GM12878 (cell line): Measurements from ENCODE around the gene IFIT1. TPM values are rescaled to one million over a fixed set of nuclear protein-coding genes. Genes with fewer than 3 reads are reported as not detected.

ENCODE experiments used
- CEBPB ChIP-seq, 2 experiments: fragments of 150-350 bp in 1 of 2; IDR thresholded peaks; 2 replicates each; pipeline ENCODE4 v1.6.1; 2012 to 2014; ENCODE audit warnings: low read depth in 2 of 2, low read length in 2 of 2, borderline replicate concordance in 1 of 2, inconsistent platforms in 1 of 2
- EED ChIP-seq: sonication (generic); IDR thresholded peaks from 2 replicates; pipeline ENCODE4 v1.6.1; 2016; ENCODE audit warnings: antibody characterized with exemption, low read depth
- KLF5 ChIP-seq: fragments of 450-650 bp; IDR thresholded peaks from 2 replicates; pipeline ENCODE4 v1.6.1; 2014; ENCODE audit warnings: mild to moderate bottlenecking; ENCODE audit not compliant: partially characterized antibody
- MYC ChIP-seq: IDR thresholded peaks from 2 replicates; pipeline ENCODE4 v1.6.1; 2011; ENCODE audit warnings: mild to moderate bottlenecking, low read length, moderate library complexity, inconsistent platforms; ENCODE audit not compliant: insufficient read depth, insufficient replicate concordance, insufficient read length, severe bottlenecking
- SPI1 ChIP-seq: IDR thresholded peaks from 2 replicates; pipeline ENCODE4 v1.6.1; 2011; ENCODE audit warnings: low read depth, mild to moderate bottlenecking, low read length, moderate library complexity, borderline replicate concordance; ENCODE audit not compliant: insufficient read depth
- STAT3 ChIP-seq: IDR thresholded peaks from 2 replicates; pipeline ENCODE4 v1.6.1; 2011; ENCODE audit warnings: low read depth, low read length, improper control_type of control experiment
- TCF7 ChIP-seq: IDR thresholded peaks from 2 replicates; pipeline ENCODE4 v1.6.1; 2014; ENCODE audit warnings: antibody characterized with exemption, borderline replicate concordance
- ZSCAN29 ChIP-seq: fragments of 450-650 bp; IDR thresholded peaks from 2 replicates; pipeline ENCODE4 v1.6.1; 2017; ENCODE audit warnings: mild to moderate bottlenecking, moderate library complexity
- polyA plus RNA-seq, 11 experiments: library from polyadenylated mRNA; depleted of rRNA in 4 of 11; unstranded in 6 of 11; stranded (reverse) in 5 of 11; fragments of >200 nt; fragmentation: Nextera tagmentation in 4 of 11; fragmentation: Illumina TruSeq in 1 of 11; extraction: Ambion mirVana in 4 of 11; extraction: Trizol in 1 of 11; gene quantifications; 1 replicate in 1 of 11; 2 replicates in 10 of 11; pipeline versions ENCODE4 v1.2.1 to v1.2.3, GENCODE V29; 2011 to 2016; ENCODE audit warnings: inconsistent platforms in 2 of 11, missing spikeins in 2 of 11, low read depth in 1 of 11
- total RNA-seq, 4 experiments: library from RNA; depleted of rRNA in 3 of 4; stranded (reverse); fragments of >200 nt in 3 of 4; fragmentation: Illumina TruSeq in 1 of 4; extraction: Trizol in 1 of 4; gene quantifications; 2 replicates each; pipeline versions ENCODE4 v1.2.1 to v1.2.3, GENCODE V29; 2013 to 2021
- TF ChIP-seq, protein P1 (sequence below): fragments of 450-650 bp; formaldehyde crosslinking; IDR thresholded peaks from 2 replicates; pipeline ENCODE4 v1.5.0; 2022; ENCODE audit warnings: mild to moderate bottlenecking, missing genetic modification characterization
- TF ChIP-seq, protein P2 (sequence below): fragments of 450-650 bp; IDR thresholded peaks from 2 replicates; pipeline ENCODE4 v1.6.1; 2016; ENCODE audit warnings: mild to moderate bottlenecking, moderate library complexity, borderline replicate concordance
- TF ChIP-seq, protein P3 (sequence below): fragments of 450-650 bp; IDR thresholded peaks from 2 replicates; pipeline ENCODE4 v1.6.1; 2017; ENCODE audit warnings: antibody characterized with exemption, mild to moderate bottlenecking, moderate library complexity
- TF ChIP-seq, protein P4 (sequence below): fragments of 450-650 bp; formaldehyde crosslinking; IDR thresholded peaks from 2 replicates; pipeline ENCODE4 v1.4.0; 2020; ENCODE audit warnings: mild to moderate bottlenecking, moderate library complexity

Gene IFIT1
- total and polyA plus RNA-seq, 10 of the 15 experiments (the other 5 are each of a cell fraction or from before 2014, with no cell fraction given), result 13.9 to 37.2 (median 22.3) TPM

DNA sequence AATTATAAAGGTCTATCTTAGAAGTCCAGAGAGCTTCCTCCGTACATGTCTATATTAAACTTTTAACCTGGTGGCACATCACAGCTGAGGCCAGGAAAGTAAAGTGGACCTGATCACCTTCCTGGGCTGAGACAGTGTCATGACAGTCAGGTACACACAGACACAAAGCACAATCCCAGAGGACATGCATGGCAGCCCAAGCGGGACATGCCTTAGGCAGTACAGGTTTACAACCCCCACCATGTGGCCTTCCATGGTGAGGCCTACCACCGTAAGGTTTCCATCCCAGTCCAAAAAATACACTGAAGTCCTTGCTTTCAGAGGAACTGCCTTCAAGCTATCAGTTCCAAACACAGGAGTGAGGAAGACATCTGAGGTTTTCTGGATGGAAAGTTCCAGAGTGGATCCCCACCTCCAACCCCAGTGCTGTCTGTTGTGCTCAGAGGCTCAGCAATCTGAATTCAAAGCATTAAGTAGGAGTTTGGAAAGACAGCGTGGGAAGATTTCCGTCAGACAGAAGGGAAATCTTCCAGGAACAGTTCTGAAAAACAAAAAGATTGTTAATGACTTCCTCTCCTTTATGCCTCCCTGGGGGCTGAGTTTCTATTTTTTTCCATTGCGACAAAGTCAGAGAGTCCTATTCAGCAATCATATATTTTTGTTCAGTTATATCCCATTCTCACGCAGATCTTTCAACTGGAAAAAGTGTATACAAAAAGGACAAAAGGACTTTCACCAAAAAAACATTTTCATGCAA, 44.5 kb upstream of the IFIT1 start (continued):
- TF ChIP-seq, protein P1, sequence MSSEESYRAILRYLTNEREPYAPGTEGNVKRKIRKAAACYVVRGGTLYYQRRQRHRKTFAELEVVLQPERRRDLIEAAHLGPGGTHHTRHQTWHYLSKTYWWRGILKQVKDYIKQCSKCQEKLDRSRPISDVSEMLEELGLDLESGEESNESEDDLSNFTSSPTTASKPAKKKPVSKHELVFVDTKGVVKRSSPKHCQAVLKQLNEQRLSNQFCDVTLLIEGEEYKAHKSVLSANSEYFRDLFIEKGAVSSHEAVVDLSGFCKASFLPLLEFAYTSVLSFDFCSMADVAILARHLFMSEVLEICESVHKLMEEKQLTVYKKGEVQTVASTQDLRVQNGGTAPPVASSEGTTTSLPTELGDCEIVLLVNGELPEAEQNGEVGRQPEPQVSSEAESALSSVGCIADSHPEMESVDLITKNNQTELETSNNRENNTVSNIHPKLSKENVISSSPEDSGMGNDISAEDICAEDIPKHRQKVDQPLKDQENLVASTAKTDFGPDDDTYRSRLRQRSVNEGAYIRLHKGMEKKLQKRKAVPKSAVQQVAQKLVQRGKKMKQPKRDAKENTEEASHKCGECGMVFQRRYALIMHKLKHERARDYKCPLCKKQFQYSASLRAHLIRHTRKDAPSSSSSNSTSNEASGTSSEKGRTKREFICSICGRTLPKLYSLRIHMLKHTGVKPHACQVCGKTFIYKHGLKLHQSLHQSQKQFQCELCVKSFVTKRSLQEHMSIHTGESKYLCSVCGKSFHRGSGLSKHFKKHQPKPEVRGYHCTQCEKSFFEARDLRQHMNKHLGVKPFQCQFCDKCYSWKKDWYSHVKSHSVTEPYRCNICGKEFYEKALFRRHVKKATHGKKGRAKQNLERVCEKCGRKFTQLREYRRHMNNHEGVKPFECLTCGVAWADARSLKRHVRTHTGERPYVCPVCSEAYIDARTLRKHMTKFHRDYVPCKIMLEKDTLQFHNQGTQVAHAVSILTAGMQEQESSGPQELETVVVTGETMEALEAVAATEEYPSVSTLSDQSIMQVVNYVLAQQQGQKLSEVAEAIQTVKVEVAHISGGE (CRISPR knock-in tag), result no peak
- TF ChIP-seq STAT3 (no peak), ZSCAN29 (no peak), CEBPB (IDR thresholded peaks at IDR 0.05; ENCODE audit: borderline replicate concordance in 1 of 2, low read depth in 2 of 2, low read length in 2 of 2) (no peak), MYC (no peak), TCF7 (no peak), KLF5 (no peak), SPI1 (0 out of 2 replicates have a peak, but pooled peaks have one; percentile 39), EED (peak; percentile 34; the same call in 1 of the 2 replicates)
- TF ChIP-seq, protein P2, sequence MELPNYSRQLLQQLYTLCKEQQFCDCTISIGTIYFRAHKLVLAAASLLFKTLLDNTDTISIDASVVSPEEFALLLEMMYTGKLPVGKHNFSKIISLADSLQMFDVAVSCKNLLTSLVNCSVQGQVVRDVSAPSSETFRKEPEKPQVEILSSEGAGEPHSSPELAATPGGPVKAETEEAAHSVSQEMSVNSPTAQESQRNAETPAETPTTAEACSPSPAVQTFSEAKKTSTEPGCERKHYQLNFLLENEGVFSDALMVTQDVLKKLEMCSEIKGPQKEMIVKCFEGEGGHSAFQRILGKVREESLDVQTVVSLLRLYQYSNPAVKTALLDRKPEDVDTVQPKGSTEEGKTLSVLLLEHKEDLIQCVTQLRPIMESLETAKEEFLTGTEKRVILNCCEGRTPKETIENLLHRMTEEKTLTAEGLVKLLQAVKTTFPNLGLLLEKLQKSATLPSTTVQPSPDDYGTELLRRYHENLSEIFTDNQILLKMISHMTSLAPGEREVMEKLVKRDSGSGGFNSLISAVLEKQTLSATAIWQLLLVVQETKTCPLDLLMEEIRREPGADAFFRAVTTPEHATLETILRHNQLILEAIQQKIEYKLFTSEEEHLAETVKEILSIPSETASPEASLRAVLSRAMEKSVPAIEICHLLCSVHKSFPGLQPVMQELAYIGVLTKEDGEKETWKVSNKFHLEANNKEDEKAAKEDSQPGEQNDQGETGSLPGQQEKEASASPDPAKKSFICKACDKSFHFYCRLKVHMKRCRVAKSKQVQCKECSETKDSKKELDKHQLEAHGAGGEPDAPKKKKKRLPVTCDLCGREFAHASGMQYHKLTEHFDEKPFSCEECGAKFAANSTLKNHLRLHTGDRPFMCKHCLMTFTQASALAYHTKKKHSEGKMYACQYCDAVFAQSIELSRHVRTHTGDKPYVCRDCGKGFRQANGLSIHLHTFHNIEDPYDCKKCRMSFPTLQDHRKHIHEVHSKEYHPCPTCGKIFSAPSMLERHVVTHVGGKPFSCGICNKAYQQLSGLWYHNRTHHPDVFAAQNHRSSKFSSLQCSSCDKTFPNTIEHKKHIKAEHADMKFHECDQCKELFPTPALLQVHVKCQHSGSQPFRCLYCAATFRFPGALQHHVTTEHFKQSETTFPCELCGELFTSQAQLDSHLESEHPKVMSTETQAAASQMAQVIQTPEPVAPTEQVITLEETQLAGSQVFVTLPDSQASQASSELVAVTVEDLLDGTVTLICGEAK, result no peak
- TF ChIP-seq, protein P3, sequence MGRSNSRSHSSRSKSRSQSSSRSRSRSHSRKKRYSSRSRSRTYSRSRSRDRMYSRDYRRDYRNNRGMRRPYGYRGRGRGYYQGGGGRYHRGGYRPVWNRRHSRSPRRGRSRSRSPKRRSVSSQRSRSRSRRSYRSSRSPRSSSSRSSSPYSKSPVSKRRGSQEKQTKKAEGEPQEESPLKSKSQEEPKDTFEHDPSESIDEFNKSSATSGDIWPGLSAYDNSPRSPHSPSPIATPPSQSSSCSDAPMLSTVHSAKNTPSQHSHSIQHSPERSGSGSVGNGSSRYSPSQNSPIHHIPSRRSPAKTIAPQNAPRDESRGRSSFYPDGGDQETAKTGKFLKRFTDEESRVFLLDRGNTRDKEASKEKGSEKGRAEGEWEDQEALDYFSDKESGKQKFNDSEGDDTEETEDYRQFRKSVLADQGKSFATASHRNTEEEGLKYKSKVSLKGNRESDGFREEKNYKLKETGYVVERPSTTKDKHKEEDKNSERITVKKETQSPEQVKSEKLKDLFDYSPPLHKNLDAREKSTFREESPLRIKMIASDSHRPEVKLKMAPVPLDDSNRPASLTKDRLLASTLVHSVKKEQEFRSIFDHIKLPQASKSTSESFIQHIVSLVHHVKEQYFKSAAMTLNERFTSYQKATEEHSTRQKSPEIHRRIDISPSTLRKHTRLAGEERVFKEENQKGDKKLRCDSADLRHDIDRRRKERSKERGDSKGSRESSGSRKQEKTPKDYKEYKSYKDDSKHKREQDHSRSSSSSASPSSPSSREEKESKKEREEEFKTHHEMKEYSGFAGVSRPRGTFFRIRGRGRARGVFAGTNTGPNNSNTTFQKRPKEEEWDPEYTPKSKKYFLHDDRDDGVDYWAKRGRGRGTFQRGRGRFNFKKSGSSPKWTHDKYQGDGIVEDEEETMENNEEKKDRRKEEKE, result no peak
- TF ChIP-seq, protein P4, sequence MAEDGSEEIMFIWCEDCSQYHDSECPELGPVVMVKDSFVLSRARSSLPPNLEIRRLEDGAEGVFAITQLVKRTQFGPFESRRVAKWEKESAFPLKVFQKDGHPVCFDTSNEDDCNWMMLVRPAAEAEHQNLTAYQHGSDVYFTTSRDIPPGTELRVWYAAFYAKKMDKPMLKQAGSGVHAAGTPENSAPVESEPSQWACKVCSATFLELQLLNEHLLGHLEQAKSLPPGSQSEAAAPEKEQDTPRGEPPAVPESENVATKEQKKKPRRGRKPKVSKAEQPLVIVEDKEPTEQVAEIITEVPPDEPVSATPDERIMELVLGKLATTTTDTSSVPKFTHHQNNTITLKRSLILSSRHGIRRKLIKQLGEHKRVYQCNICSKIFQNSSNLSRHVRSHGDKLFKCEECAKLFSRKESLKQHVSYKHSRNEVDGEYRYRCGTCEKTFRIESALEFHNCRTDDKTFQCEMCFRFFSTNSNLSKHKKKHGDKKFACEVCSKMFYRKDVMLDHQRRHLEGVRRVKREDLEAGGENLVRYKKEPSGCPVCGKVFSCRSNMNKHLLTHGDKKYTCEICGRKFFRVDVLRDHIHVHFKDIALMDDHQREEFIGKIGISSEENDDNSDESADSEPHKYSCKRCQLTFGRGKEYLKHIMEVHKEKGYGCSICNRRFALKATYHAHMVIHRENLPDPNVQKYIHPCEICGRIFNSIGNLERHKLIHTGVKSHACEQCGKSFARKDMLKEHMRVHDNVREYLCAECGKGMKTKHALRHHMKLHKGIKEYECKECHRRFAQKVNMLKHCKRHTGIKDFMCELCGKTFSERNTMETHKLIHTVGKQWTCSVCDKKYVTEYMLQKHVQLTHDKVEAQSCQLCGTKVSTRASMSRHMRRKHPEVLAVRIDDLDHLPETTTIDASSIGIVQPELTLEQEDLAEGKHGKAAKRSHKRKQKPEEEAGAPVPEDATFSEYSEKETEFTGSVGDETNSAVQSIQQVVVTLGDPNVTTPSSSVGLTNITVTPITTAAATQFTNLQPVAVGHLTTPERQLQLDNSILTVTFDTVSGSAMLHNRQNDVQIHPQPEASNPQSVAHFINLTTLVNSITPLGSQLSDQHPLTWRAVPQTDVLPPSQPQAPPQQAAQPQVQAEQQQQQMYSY (CRISPR knock-in tag), result no peak
